T-helper 9 cell (primary cell): ENCODE measurements around the gene CENPS.
"Not testable (repeated sequence)": the region's sequence is repeated elsewhere in the genome, so short reads cannot be mapped to it uniquely, and the experiment has no call there.

Source experiments
- DNase-seq: peaks from one replicate; pipeline ENCODE4 v3.0.0-alpha.2; 2020

The CENPS gene

DNA sequence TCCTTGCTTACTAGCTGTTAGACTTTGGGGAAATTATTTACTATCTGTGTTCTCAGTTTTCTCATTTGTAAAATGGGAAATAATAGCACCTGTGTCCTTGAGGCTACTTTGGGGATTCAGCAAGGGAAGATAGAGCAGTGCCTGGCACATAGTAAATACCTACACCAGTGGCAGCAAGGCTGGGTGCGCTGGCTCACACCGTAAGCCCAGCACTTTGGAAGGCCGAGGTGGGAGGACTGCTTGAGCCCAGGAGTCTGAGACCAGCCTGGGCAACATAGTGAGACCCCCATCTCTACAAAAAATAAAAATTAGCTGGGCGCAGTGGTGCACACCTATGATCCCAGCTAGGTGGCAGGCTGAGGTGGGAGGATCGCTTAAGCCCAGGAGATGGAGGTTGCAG, 8.6 kb upstream of the CENPS start:
- DNase-seq, result no peak

DNA sequence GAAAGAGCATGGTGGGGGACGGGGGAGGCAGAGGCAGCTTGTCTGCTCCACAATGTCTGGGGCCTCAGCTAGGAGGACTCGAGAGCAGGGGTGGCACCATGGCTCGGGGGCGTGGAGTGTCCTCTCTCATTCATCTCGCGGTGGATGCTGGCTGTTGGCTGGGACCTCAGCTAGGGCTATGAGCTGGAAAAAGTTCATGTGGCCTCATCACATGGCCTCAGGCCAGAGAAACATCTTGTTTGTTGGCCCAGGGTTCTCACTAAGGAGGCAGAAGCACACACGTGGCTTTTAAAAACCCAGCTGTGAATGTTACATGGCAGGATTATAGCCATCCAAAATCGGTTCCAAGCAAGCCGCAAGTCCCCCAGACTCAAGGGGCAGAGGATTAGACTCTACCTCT, 6.2 kb upstream of the CENPS start:
- no peak for DNase-seq

DNA sequence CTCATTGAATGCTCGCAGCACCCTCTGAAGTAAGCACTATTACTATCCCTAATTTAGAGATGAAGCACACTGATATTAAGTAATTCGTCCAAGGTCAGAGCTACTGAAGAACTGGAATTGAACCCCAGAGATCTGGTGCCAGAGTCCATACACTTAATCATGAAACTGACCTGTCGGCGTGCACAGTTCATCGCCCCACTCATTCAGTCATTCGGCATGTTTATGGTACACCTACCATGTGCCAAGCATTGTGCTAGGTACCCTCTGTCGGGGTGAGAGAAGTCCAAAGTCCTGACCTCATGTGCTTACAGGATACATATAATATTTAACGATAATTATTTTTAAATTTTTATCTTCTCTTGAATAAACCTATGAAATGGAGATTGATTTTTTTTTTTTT, 5.6 kb upstream of the CENPS start:
- no peak for DNase-seq

DNA sequence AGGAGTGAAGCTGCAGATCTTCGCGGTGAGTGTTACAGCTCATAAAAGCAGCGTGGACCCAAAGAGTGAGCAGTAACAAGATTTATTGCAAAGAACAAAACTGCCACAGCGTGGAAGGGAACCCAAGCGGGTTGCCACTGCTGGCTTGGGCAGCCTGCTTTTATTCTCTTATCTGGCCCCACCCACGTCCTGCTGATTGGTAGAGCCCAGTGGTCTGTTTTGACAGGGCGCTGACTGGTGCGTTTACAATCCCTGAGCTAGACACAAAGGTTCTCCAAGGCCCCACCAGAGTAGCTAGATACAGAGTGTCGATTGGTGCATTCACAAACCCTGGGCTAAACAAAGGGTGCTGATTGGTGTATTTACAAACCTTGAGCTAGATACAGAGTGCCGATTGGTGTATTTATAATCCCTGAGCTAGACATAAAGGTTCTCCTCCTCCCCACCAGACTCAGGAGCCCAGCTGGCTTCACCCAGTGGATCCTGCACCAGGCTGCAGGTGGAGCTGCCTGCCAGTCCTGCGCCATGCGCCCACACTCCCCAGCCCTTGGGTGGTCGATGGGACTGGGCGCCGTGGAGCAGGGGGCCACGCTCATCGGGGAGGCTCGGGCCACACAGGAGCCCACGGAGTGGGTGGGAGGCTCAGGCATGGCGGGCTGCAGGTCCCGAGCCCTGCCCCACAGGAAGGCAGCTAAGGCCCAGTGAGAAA, 4.3 kb upstream of the CENPS start:
- DNase-seq, result not testable (repeated sequence)

DNA sequence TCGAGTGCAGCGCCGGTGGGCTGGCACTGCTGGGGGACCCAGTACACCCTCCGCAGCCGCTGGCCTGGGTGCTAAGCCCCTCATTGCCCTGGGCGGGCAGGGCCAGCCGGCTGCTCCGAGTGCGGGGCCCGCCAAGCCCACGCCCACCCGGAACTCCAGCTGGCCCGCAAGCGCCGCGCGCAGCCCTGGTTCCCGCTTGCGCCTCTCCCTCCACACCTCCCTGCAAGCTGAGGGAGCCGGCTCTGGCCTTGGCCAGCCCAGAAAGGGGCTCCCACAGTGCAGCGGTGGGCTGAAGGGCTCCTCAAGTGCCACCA, 3.7 kb upstream of the CENPS start:
- DNase-seq, result not testable (repeated sequence)

DNA sequence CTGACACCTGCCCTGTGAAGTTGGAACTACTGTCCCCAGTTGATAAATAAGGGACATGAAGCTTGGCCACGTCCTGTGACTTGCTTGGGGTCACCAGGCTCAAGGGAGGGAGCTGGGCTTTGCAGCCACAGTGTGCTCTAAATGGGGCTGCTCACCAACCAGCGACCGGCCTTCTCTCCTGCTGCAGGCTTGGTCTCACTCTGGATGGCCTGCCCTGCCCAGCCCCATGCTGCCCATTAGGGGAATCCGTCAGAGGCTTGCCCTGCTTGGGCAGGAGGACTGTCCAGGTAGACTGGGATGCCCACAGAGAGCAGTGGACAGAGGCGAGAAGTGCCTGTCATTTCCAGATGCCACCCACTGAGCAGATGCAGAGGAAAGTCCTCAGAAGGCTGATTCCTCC, 1.2 kb upstream of the CENPS start:
- DNase-seq, result no peak

DNA sequence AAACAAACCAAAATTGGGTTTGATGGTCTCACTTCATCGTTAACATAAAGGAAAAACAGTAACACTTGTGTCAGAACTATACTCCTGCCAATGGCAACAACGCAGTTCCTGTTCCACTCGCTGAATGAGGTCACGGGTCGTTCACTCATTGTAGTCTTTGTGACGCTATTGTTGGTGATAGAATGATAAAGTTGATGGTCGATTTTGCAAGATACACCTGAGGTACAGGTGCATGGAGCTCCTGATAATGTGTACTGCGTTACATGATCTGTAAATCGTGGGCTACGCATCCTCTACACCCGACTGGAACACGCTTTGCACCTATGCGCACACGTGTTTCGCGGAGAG, 391 bp upstream of the CENPS start:
- no peak for DNase-seq

DNA sequence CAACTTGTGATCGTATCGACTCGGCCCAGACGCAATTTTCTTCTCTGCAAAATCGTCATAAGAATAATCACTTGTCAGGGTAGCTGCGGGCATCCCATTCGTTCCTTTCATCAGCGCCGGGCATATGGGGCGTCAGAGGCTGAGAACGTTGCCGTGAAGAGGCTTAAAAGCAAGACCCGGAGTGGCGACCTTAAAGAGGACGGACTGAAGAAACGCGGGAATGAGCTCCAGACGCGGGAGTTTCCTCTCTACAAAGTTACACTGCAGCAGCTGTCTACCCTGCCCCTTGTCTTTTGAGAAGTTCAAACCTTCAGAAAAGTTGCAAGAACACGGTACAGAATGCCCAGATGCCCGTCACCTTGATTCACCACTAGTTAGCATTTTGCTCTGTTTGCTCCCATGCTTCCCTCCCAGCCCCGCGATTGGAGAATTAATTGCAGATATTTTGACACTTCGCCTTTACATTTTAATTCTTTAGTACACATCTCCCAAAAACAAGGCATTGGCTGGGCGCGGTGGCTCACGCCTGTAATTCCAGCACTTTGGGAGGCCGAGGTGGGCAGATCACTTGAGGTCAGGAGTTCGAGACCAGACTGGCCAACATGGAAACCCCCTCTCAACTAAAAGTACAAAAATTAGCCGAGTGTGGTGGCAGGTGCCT, 967 bp downstream of the CENPS start:
- no peak for DNase-seq

DNA sequence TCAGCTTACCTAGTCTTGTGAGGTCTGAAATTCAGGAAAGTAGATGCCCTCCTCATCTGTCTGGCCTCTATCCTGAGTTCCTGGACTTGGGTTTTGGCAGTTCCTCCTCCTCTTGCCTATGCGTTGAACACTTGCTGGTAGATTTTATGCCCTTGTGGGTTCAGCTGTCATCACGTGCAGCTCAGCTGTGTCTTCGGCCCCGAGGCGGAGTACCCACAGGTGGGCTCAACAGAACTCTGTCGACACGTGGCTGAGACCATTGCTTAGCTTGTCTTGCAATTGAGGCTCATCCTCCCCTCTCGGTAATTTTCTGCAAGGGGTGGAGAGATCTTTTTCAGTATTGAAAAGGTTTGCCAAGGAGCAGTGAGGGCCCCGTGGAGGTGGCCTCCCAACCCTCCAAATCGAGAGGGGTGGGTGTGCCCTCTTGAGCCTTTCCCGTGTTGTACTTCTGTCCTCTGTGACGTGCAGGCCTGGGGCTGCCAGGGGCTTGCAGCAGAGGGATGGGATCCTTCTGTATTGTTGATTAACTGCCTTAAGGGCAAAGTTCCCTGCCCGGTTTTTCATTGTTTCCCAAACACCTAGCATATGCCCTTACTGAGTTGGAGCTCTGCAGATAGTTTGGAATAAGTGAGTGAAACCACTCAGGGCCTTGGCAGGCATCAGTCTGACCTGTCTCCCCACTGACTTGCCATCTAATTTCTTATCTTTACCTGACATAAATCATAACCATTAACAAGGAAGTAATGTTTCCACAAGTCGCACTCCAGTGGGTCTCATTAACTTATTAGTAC, 2.9 kb downstream of the CENPS start:
- DNase-seq, result no peak

DNA sequence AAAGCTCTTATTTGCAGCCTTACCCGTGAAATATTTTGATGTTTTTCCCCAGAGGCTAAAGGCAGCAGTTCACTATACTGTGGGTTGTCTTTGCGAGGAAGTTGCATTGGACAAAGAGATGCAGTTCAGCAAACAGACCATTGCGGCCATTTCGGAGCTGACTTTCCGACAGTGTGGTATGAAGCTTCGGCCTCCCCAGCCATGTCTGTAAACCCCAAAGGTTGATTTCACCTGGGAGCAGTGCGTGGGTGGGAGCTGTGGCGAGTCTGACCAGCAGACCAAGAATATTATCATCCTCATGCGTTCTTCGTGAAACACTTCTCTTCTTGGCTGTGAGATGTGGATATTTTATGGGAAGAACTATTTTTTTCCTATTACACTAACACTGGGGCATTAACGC, 3.6 kb downstream of the CENPS start:
- DNase-seq, result no peak

DNA sequence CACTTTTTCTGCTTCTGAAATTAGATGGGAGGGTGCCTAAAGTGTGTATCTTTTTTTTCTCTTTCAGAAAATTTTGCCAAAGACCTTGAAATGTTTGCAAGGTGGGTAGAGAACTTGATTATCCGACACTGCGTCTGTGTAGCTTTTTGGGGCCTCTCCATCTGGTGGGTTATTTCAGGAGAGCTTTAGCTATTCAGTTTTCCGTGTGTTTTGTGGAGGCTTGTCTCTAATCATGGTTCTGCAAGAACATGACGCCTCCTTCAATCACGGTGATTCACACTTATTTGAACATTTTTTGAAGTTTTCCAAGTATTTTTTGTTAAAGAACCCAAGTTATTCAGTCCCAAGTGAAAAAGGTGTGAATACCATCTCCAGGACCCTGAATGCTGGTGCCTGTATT, 4.4 kb downstream of the CENPS start:
- DNase-seq, result no peak

DNA sequence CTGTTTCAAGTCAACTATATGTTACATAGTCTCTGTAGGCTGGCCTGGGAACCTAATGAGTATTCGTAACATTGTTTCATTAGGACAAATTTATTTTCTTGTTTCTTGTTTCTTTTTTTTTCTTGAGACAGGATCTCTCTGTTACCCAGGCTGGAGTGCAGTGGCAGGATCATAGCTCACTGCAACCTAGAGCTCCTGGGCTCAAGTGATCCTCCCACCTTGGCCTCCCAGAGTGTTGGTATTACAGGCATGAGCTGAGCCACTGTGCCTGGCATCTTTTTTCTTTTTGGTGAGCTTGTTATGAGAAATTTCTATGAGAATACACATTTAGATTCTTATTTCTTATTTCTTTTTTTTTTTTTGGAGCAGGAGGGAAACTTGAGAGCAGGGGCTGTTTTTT, 6.8 kb downstream of the CENPS start:
- DNase-seq, result no peak

DNA sequence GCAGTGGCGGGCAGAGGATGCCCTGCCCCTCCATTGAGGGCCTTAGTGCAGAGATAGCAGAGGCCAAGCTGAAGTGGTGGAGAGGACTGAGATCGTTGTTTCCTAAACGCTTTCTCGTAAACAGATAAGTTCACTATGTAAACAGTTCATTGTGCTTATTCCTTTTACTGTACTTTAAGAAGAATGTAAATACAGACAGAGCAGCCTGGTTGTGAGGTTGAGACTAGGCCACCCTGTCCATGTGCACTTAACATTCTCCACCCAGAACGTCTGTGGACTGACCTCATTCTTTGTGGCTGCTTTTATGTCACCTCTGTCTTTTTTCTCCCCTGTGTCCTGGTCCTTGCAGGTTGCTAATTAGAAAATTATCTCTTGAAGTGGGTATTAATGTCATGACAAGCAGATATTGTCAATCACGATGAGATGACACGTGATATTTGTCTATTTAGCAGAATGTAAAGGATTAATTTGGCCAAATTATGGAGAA, 8.5 kb downstream of the CENPS start:
- DNase-seq, result no peak

DNA sequence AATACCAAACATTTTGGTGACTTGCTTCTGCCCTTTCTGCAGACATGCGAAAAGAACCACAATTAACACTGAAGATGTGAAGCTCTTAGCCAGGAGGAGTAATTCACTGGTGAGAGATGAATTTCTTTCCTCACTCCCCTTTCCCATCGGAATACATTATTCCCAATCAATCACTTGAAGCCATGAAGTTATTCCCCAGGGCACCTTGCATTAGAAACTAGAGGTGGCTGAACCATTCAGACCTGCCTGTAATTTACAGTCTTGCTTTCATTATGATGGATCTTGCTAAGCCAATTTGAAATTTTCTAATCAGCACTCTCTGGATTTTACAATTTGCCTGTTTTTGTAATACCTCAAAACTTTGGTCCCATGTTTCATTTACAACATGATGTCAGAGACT, 10.1 kb downstream of the CENPS start:
- no peak for DNase-seq

DNA sequence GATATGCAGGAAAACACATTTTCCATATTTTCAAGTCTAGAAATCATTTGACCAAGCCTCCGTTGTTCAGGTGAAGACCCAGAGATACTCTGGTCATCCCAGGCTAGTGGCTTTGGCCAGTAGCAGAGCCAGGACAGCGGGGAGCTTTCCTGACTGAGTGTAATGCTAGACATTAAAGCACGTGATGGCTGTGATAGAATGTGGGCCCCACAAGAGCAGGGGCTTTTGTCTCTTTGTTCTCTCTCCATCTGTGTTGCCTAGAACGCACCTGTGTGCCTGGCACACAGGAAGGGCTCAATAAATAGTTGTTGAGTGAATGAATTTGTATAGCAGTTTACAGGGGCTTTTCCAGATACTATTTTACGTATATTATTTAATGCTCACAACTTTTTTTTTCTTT, 10.6 kb downstream of the CENPS start:
- DNase-seq, result no peak

DNA sequence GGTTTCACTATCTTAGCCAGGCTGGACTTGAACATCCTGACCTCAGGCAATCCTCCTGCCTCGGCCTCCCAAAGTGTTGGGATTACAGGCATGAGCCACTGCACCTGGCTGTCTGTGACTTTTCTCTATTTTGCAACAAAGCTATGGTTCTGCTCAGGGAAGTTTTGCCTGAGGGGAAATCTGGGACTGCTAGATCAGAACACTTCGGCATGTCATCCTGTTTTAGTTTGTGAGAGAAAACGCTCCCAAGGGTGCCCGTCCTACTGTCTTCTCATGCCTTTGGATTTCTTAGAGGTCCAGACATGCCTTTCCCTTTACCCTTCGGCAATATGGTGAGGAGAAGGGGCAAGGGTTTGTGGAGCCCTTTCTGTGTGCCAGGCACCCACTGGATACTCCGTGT, 14.0 kb downstream of the CENPS start:
- no peak for DNase-seq

DNA sequence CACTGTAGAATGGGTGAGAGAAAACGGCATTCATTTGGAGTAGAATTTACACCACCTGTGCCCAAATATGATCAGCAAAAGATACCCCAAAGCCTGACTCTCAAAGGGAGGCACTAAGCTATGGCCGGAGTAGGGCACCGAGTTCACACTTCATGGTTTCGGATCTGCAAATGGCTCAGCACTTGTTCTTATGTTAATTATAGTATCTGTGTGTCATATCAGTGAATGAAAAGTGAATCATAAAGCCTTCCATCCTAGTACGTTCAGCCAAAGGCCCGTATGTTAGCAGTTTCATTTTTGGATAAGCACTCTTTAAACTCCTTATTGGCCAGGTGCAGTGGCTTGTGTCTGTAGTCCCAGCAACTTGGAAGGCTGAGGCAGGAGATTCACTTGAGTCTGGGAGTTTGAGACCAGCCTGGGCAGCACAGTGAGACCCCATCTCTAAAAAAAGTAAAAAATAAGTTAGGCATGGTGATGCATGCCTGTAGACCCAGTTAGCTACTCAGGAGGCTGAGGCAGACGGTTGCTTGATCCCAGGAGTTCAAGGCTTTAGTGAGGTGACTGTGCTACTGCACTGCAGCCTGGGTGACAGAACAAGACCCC, 14.7 kb downstream of the CENPS start:
- no peak for DNase-seq

DNA sequence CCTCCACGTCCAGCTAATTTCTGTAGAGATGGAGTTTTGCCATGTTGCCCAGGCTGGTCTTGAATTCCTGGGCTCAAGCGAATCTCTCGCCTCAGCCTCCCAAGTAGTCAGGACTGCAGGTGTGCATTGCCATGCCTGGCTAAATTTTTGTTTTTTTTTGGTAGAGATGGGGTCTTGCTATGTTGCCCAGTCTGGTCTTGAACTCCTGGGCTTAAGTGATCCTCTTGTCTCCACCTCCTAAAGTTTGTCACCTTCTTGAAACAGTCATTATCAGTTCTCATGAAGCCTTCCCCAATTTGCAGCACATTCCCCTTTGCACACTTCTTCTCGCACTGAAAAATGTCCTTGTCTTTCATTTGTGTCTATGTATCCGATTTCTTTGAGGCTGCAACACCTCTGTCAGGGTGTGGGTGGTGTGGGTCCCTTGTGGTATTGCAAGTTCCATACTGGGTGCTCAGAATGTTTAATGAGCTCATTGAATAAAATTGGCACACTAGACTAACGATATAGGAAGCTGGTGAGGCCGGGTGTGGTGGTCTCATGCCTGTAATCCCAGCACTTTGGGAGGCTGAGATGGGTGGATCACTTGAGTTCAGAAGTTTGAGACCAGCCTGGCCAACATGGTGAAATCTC, 16.7 kb downstream of the CENPS start:
- DNase-seq, result no peak

DNA sequence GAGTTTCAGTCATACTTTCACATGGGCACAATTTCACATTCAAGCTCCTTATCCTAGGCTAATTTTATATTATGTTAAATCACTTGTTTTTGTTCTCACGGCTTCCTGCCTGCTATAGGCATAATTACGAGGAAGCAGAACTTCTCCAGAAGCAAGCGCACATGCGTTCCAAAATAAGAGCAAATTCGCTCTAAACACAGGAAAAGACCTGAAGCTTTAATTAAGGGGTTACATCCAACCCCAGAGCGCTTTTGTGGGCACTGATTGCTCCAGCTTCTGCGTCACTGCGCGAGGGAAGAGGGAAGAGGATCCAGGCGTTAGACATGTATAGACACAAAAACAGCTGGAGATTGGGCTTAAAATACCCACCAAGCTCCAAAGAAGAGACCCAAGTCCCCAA, 19.5 kb downstream of the CENPS start, which contains the start of gene CORT:
Gene CORT, plus strand, starts transcription at position 281 of the 400 bp plus-strand sequence. CDS start 193 bp downstream, outside the sequence.
- no peak for DNase-seq

DNA sequence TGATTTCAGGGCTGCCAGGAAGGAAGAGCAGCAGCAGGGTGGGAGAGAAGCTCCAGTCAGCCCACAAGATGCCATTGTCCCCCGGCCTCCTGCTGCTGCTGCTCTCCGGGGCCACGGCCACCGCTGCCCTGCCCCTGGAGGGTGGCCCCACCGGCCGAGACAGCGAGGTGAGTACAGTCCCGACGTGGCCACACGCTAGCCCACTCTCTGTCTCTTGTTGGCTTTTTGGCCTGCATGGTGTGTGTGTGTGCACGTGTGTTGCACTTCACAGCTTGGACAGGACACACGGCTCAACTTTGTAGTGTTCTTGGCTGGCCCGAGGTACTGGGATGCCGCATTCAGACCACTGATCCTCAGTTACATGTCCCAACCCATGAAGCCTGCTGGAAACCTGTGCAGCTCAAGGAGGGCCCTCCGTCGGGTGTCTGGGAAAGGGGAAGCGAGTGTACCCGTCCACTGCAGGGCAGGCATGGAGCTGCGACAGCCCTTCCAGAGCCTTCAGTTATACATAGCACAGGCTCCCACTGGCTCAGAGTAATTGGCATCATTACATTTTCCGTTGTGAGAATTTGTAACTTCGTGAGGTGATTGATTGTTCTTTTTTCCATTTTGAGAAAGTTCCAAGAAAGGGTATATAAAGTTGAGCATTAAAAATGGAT, 20.1 kb downstream of the CENPS start:
- no peak for DNase-seq

DNA sequence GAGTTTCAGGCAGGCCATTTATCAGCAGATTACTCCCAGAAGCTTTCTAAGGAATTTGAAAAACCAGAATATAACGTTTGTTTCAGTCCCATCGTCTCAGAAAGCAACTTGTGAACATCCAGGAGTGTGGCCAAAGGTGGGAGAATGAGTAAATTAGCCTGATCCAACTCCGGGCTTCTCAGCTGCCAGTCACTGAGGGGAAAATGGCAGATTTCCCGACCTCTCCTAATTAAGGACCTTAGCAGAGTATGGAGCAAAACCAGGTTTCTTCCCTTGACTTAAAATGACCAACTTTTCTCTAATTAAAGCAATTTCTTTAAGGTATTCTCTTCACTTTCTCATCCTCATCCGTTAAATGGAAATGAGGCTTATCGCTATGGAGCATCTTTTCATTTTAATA, 20.6 kb downstream of the CENPS start:
- no peak for DNase-seq

DNA sequence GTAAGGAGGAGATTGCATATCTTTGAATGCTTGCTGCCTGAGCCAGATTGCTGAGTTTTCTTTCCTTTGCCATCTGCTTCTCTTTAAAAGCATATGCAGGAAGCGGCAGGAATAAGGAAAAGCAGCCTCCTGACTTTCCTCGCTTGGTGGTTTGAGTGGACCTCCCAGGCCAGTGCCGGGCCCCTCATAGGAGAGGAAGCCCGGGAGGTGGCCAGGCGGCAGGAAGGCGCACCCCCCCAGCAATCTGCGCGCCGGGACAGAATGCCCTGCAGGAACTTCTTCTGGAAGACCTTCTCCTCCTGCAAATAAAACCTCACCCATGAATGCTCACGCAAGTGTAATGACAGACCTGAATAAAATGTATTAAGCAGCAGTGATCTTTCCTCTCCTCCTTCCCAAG, 21.1 kb downstream of the CENPS start:
- DNase-seq, result no peak

DNA sequence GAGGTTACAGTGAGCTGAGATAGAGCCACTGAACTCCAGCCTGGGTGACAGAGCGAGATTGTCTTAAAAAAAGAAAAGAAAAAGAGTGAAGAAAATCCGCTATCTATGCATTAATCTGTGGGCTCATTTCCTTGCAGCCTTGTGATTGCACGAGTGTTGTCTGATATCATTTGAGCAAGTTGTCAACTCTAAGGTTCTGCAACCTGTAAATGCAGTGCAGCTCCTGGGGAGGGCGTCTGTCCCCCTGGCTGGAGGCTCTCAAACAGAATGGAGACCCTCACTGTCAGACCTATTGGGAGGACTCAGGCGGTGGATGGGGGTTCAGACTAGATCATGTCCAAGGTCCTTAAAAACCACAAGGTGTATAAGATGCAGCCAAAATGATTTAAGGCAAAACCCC, 25.8 kb downstream of the CENPS start:
- DNase-seq, result no peak
